Transverse colon (tissue), 3 donors: ENCODE measurements around the gene TSTD1.

Experiments
- CTCF ChIP-seq, 5 experiments: fragments of 200-600 bp in 3 of 5; fragments of 450-650 bp in 2 of 5; sonication (generic) in 3 of 5; IDR thresholded peaks; 1 replicate in 2 of 5; 2 replicates in 3 of 5; pipeline ENCODE4 v1.5.1; 2016 to 2017; ENCODE audit warnings: antibody characterized with exemption in 5 of 5, inconsistent platforms in 3 of 5, mild to moderate bottlenecking in 2 of 5, moderate library complexity in 1 of 5
- POLR2A ChIP-seq: fragments of 450-650 bp; IDR thresholded peaks from one replicate; pipeline ENCODE4 v1.6.1; 2016; ENCODE audit warnings: antibody characterized with exemption, mild to moderate bottlenecking, moderate library complexity

- TF ChIP-seq POLR2A (no peak), CTCF (IDR thresholded peaks at IDR 0.05) (peak in 1 of 5 experiments; percentile 13)
These were observed 34.8 kb upstream of the TSTD1 start for GRCh38 chr1:161073474-161074121.
